Measurements from ENCODE around the gene ZNF155. TPM values are rescaled to one million over a fixed set of nuclear protein-coding genes. Genes with fewer than 3 reads are reported as not detected.

The ZNF155 gene
- total RNA-seq, 1 experiment from 2014 or later = 10.1 TPM

DNA sequence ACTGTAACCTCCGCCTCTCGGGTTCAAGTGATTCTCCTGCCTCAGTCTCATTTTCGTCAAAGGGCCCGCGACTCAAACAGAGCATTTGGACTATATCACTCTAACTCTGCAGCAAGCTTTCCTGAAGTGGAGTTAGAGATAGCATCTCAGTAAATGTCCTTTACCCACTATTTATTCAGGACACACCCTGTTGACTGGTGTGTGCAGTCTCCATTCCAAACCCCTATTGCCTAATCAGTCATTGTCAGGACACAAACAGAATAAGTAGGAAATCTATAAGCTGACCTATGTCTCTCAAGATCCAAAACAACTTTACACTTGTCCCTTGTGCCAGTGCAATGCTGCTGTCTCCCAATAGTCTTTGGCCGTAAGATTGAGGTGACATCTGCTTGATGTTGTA, 42.6 kb downstream of the ZNF155 start:
- H3K9me3 ChIP-seq (ENCODE audit: control insufficient read depth, low read depth, low read length) = peaks cover 19% of the 10 kb centered on the region
- H3K4ac ChIP-seq (ENCODE audit: low read depth, low read length) = no peak overlapping the region
- H2BK20ac ChIP-seq (ENCODE audit: low read depth, low read length, poor library complexity, severe bottlenecking) = no peak overlapping the region
- H2BK5ac ChIP-seq (ENCODE audit: insufficient read length, low read length) = no peak overlapping the region
- no peak overlapping the region for H3K27ac ChIP-seq (ENCODE audit: insufficient read length, low read depth, low read length)
- H3K27me3 ChIP-seq (ENCODE audit: insufficient read depth, low read length) = no peaks in the 10 kb centered on the region
- H2AK5ac ChIP-seq (ENCODE audit: insufficient read length, low read length) = no peak overlapping the region
- no peak overlapping the region for H3T11ph ChIP-seq (ENCODE audit: low read length)
- H3K79me1 ChIP-seq (ENCODE audit: insufficient read depth, low read depth, low read length, poor library complexity, severe bottlenecking) = no peaks in the 10 kb centered on the region
- H2BK12ac ChIP-seq (ENCODE audit: insufficient read length, low read depth, low read length) = no peak overlapping the region
- H3K27me3 Mint-ChIP-seq (ENCODE audit: low read depth) = peaks cover under 1% of the 10 kb centered on the region
- no peak overlapping the region for H2BK15ac ChIP-seq (ENCODE audit: low read depth, low read length)
- no peak overlapping the region for H4K5ac ChIP-seq (ENCODE audit: insufficient read length, low read depth, low read length)
- H4K8ac ChIP-seq (replicated peaks; ENCODE audit: insufficient read length, low read depth, low read length) = no peak overlapping the region
- H3K23me2 ChIP-seq (ENCODE audit: insufficient read length, low read depth, low read length, poor library complexity, severe bottlenecking) = peaks cover 7% of the 10 kb centered on the region
- no peak overlapping the region for H3K56ac ChIP-seq (ENCODE audit: insufficient read length, low read depth, low read length)
- no peak overlapping the region for H3K18ac ChIP-seq (ENCODE audit: insufficient read length, low read depth, low read length)
- no peak overlapping the region for H3K4me2 ChIP-seq (ENCODE audit: insufficient read depth, insufficient read length, low read length)
- no peaks in the 10 kb centered on the region; the same call in 1 of the 2 replicates for H3K79me2 ChIP-seq (ENCODE audit: insufficient read depth, low read length)
- H3K4me1 ChIP-seq (ENCODE audit: insufficient read depth, low read length) = no peaks in the 10 kb centered on the region; the same call in 1 of the 2 replicates
- DNase-seq = no peak
- H4K91ac ChIP-seq (ENCODE audit: insufficient read length, low read depth, low read length) = no peak overlapping the region
- WGBS (ENCODE audit: extremely low coverage, insufficient read length, low lambda C conversion rate) = no CpG with 5 or more reads among the region's 6 CpGs
- H2AFZ ChIP-seq (ENCODE audit: low read length) = no peak overlapping the region
- peaks cover 48 to 53% (median 50%) of the 10 kb centered on the region in 3 experiments for H3K36me3 Mint-ChIP-seq (ENCODE audit: insufficient read depth in 1 of 3, low read depth in 3 of 3)
- TF ChIP-seq, protein P1, sequence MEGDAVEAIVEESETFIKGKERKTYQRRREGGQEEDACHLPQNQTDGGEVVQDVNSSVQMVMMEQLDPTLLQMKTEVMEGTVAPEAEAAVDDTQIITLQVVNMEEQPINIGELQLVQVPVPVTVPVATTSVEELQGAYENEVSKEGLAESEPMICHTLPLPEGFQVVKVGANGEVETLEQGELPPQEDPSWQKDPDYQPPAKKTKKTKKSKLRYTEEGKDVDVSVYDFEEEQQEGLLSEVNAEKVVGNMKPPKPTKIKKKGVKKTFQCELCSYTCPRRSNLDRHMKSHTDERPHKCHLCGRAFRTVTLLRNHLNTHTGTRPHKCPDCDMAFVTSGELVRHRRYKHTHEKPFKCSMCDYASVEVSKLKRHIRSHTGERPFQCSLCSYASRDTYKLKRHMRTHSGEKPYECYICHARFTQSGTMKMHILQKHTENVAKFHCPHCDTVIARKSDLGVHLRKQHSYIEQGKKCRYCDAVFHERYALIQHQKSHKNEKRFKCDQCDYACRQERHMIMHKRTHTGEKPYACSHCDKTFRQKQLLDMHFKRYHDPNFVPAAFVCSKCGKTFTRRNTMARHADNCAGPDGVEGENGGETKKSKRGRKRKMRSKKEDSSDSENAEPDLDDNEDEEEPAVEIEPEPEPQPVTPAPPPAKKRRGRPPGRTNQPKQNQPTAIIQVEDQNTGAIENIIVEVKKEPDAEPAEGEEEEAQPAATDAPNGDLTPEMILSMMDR (conservative IDR thresholded peaks at IDR 0.05) = no peak
- no peak overlapping the region for H3K23ac ChIP-seq (ENCODE audit: insufficient read length, low read depth, low read length)
- no peak overlapping the region; a peak in 1 of 7 replicates for H3K27ac Mint-ChIP-seq
- no peak overlapping the region for H3K14ac ChIP-seq (ENCODE audit: insufficient read depth, low read length)
- peaks cover 10 to 11% of the 10 kb centered on the region in 2 experiments for H3K4me1 Mint-ChIP-seq
- no peak overlapping the region; a peak in 1 of 5 replicates for H3K4me3 Mint-ChIP-seq
- H4K20me1 ChIP-seq (ENCODE audit: control insufficient read depth, insufficient read depth, insufficient read length) = no peaks in the 10 kb centered on the region
- no peak overlapping the region for H3K9ac ChIP-seq (ENCODE audit: extremely low read depth, insufficient read length, low read length)
- no peak overlapping the region for H2BK120ac ChIP-seq (ENCODE audit: low read depth, low read length, poor library complexity, severe bottlenecking)
- H3K9me3 Mint-ChIP-seq = peaks cover 14 to 43% of the 10 kb centered on the region in 2 experiments
